Gastroesophageal sphincter (tissue), 4 donors: ENCODE measurements around the gene STK32B. TPM values are rescaled to one million over a fixed set of nuclear protein-coding genes. Genes with fewer than 3 reads are reported as not detected.

ENCODE experiments used
- ATAC-seq: fragments of 150-250 bp; one replicate; pipeline ENCODE4 v1.9.1; 2016; ENCODE audit warnings: mild to moderate bottlenecking, moderate library complexity
- H3K27ac ChIP-seq, 4 donors: fragments of 200-600 bp; sonication (generic) in 3 of 4; 1 replicate in 3 of 4; 2 replicates in 1 of 4; pipeline ENCODE4 v1.5.1; 2016 to 2019
- H3K27me3 ChIP-seq: fragments of 200-600 bp; sonication (generic); one replicate; pipeline ENCODE4 v1.5.1; 2019
- H3K36me3 ChIP-seq, 2 donors: fragments of 200-600 bp; sonication (generic); one replicate each; pipeline ENCODE4 v1.5.1; 2019; ENCODE audit warnings: control low read depth in 1 of 2
- H3K4me1 ChIP-seq, 3 donors: fragments of 200-600 bp; sonication (generic); 1 replicate in 2 of 3; 2 replicates in 1 of 3; pipeline ENCODE4 v1.5.1; 2016 to 2019; ENCODE audit warnings: control low read depth in 2 of 3
- H3K4me3 ChIP-seq, 2 donors: fragments of 200-600 bp; sonication (generic); one replicate each; pipeline ENCODE4 v1.5.1; 2019; ENCODE audit warnings: mild to moderate bottlenecking in 1 of 2, moderate library complexity in 1 of 2
- H3K9me3 ChIP-seq, 3 donors: fragments of 200-600 bp; sonication (generic); one replicate each; pipeline ENCODE4 v1.5.1; 2017 to 2019; ENCODE audit warnings: control low read depth in 2 of 3
- EP300 ChIP-seq: sonication (generic); formaldehyde crosslinking; IDR thresholded peaks from one replicate; pipeline ENCODE4 v1.6.1; 2017; ENCODE audit warnings: antibody characterized with exemption, mild to moderate bottlenecking
- POLR2A ChIP-seq, 2 donors: fragments of 450-650 bp; IDR thresholded peaks; one replicate each; pipeline ENCODE4 v1.6.1; 2017; ENCODE audit warnings: antibody characterized with exemption in 2 of 2, mild to moderate bottlenecking in 2 of 2, moderate library complexity in 1 of 2
- POLR2AphosphoS5 ChIP-seq: sonication (generic); formaldehyde crosslinking; IDR thresholded peaks from one replicate; pipeline ENCODE4 v1.6.1; 2017; ENCODE audit warnings: antibody characterized with exemption
- WGBS, 2 donors: methylation state at CpG; one replicate each; pipeline ENCODE4 v1.1.5; 2018; ENCODE audit warnings: low coverage in 1 of 2; 5-methylcytosine and 5-hydroxymethylcytosine counted together
- total RNA-seq, 4 donors: library from RNA; depleted of rRNA; stranded (reverse); fragments of >200 nt; gene quantifications; one replicate each; pipeline ENCODE4 v1.1.0, GENCODE V29; 2016
- TF ChIP-seq, protein P1 (sequence below), 4 experiments: fragments of 200-600 bp in 2 of 4; fragments of 450-650 bp in 2 of 4; sonication (generic) in 1 of 4; IDR thresholded peaks; one replicate each; pipeline ENCODE4 v1.5.1; 2017 to 2019; ENCODE audit warnings: antibody characterized with exemption in 4 of 4, mild to moderate bottlenecking in 2 of 4, moderate library complexity in 2 of 4

The STK32B gene
- total RNA-seq, 4 donors from 2014 or later: 1.9 to 5.3 (median 2.4) TPM

GRCh38 chr4:5162909-5163508 lies 111.7 kb downstream of the STK32B start:
- no peaks in the 10 kb centered on the region for H3K4me1 ChIP-seq
- no peak overlapping the region for H3K4me3 ChIP-seq
- no peak for TF ChIP-seq POLR2AphosphoS5
- TF ChIP-seq, protein P1, sequence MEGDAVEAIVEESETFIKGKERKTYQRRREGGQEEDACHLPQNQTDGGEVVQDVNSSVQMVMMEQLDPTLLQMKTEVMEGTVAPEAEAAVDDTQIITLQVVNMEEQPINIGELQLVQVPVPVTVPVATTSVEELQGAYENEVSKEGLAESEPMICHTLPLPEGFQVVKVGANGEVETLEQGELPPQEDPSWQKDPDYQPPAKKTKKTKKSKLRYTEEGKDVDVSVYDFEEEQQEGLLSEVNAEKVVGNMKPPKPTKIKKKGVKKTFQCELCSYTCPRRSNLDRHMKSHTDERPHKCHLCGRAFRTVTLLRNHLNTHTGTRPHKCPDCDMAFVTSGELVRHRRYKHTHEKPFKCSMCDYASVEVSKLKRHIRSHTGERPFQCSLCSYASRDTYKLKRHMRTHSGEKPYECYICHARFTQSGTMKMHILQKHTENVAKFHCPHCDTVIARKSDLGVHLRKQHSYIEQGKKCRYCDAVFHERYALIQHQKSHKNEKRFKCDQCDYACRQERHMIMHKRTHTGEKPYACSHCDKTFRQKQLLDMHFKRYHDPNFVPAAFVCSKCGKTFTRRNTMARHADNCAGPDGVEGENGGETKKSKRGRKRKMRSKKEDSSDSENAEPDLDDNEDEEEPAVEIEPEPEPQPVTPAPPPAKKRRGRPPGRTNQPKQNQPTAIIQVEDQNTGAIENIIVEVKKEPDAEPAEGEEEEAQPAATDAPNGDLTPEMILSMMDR (IDR thresholded peaks at IDR 0.05): no peak
- no peak for TF ChIP-seq POLR2A (IDR thresholded peaks at IDR 0.05)
- TF ChIP-seq EP300: no peak
- ATAC-seq: no peak
- no peaks in the 10 kb centered on the region for H3K9me3 ChIP-seq
- H3K27me3 ChIP-seq: no peaks in the 10 kb centered on the region
- WGBS, 2 donors: 60 to 67% methylated on average over 5 of the region's 6 CpGs
- no peak overlapping the region for H3K27ac ChIP-seq
- H3K36me3 ChIP-seq: no peaks in the 10 kb centered on the region

DNA sequence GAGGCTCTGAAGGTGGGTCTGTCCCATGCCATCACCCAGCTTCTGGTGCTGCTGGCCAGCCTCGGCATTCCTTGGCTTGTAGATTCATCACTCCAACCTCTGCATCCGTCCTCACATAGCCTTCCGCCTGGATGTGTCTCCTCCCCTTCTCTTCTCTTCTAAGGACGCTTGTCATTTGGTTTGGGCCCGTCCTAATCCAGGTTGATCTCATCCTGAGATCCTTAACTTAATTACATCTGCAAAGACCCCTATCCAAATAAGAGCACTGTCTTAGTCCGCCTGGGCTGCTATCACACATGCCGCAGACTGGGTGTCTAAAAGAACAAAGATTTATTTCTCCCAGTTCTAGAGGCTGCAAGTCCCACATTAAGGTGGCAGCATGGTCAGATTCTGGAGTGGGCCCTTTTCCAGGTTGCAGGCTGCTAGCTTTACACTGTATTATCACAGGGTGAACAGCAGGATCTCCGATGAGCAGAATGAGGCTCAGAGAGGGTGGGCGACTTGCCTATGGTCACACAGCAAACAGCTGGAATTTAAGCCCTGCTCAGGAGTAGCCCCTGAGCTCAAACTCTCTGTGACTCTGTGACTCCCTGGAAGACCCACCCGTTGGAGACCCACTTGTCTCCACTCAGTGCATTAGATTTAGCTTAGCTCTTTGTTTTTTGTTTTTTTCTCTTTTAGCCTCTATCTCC lies 113.1 kb downstream of the STK32B start:
- no peak for TF ChIP-seq POLR2AphosphoS5
- no peak for TF ChIP-seq EP300
- TF ChIP-seq, protein P1 (IDR thresholded peaks at IDR 0.05): no peak
- TF ChIP-seq POLR2A (IDR thresholded peaks at IDR 0.05): no peak
- Histone ChIP-seq H3K9me3 (no peaks in the 10 kb centered on the region), H3K36me3 (no peaks in the 10 kb centered on the region), H3K27me3 (no peaks in the 10 kb centered on the region), H3K4me3 (no peak overlapping the region), H3K4me1 (no peaks in the 10 kb centered on the region), H3K27ac (no peak overlapping the region)
- ATAC-seq: no peak
- WGBS, 2 donors: 83 to 86% methylated on average over 4 to 8 of the region's 10 CpGs

DNA sequence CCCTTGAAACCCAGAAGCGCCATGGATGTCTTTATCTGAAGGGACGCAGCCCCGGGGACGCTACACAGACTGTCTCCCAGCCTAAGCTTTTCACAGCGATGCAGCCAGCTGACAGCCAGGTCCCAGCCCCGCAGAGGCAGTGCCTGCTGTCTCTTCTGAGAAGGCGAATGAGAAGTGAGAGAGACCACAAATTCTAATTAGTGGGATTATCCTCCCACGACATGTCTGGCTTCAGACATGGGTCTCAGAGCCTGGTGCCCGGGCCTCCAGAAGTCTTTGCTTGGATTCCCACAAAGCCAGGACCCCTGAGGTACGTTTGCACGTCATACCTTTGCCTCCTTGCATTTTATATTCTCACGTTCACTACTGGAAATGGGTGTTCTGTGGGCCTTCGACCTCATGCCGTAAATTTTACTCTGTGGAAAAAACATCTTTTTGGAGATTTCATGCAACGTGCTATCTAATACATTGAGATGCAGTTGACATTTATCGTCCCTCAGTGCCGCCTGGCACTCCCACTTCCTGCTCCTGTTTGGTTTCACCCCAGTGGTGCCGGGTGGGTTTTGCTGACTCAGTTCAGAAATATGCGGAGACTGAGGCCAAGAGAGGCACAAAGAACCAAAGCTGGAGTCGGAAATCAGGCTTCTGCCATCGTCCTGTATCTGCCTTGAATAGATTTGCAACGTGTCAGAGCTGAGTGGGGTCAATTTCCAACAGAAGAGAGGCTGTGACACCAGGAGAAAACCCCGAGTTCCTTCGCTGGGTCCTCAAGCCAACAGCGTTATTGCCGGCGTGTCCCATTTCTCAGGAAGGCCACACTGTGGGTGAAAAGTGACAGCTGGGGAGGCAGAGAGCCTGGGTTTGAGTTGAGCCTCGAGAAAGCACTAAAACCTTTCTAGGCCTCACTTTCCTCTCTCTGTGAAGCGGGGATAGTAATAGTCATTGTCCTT lies 114.4 kb downstream of the STK32B start:
- H3K4me3 ChIP-seq: no peak overlapping the region
- ATAC-seq: no peak
- TF ChIP-seq, protein P1 (IDR thresholded peaks at IDR 0.05): no peak
- no peak for TF ChIP-seq EP300
- no peak for TF ChIP-seq POLR2AphosphoS5
- no peak for TF ChIP-seq POLR2A (IDR thresholded peaks at IDR 0.05)
- H3K36me3 ChIP-seq: no peaks in the 10 kb centered on the region
- no peaks in the 10 kb centered on the region for H3K9me3 ChIP-seq
- H3K4me1 ChIP-seq: no peaks in the 10 kb centered on the region
- 74 to 77% methylated on average over 12 to 13 of the region's 29 CpGs for WGBS, 2 donors
- no peak overlapping the region for H3K27ac ChIP-seq
- no peaks in the 10 kb centered on the region for H3K27me3 ChIP-seq

DNA sequence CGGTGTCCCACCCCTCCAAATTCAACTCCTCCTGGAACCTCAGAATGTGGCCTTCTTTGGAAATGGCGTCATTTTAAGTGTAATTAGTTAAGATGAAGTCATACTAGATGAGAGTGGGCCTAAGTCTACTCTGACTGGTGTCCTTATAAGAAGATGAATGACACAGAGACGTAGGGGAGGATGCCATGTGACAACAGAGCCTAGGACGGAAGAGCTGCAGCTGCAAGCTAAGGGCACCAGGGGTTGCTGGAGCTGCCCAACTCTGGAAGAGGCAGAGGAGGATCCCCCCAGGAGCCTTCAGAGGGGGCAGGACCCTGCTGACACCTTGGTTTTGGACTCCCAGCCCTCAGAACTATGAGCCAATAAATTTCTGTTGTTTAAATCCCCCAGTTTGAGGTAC lies 115.1 kb downstream of the STK32B start:
- Histone ChIP-seq H3K36me3 (no peaks in the 10 kb centered on the region), H3K27me3 (no peaks in the 10 kb centered on the region), H3K9me3 (no peaks in the 10 kb centered on the region), H3K4me3 (no peak overlapping the region), H3K27ac (no peak overlapping the region), H3K4me1 (no peaks in the 10 kb centered on the region)
- TF ChIP-seq POLR2AphosphoS5 (no peak), EP300 (no peak), POLR2A (IDR thresholded peaks at IDR 0.05) (no peak)
- TF ChIP-seq, protein P1 (IDR thresholded peaks at IDR 0.05): no peak
- no peak for ATAC-seq
- 100% methylated on average over 2 of the region's 4 CpGs; no CpG with 5 or more reads in 1 of the 2 donors for WGBS, 2 donors
